Activated CD4-positive, alpha-beta T cell treated with anti-CD3 and anti-CD28 coated beads, Interleukin-2, amount 50 U/mL, for 48 hours (primary cell): ENCODE measurements around the gene RGS12.

Experiments
- DNase-seq, 2 experiments: peaks; one replicate each; pipeline ENCODE4 v3.0.0-alpha.2; 2020

Gene RGS12

DNA sequence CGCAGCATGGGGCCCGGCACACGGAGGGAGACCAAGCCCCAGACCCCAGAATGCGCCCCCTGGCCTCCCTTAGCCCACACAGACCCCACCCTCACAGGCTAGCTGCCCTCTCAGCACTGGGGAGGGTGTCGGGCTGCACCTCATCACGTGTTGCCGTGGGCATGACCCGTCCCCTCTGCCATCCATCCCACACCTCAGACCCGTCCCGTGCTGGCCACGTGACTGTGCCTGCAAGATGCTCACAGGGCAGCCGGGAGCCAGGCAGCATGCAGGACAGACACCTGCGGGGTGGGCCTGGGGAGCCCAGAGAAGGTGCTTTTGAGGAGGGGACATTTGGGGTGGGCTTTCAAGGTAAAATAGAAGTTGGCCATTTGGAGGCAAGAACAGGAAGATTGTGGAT lies 39.0 kb upstream of the RGS12 start:
- DNase-seq = no peak

DNA sequence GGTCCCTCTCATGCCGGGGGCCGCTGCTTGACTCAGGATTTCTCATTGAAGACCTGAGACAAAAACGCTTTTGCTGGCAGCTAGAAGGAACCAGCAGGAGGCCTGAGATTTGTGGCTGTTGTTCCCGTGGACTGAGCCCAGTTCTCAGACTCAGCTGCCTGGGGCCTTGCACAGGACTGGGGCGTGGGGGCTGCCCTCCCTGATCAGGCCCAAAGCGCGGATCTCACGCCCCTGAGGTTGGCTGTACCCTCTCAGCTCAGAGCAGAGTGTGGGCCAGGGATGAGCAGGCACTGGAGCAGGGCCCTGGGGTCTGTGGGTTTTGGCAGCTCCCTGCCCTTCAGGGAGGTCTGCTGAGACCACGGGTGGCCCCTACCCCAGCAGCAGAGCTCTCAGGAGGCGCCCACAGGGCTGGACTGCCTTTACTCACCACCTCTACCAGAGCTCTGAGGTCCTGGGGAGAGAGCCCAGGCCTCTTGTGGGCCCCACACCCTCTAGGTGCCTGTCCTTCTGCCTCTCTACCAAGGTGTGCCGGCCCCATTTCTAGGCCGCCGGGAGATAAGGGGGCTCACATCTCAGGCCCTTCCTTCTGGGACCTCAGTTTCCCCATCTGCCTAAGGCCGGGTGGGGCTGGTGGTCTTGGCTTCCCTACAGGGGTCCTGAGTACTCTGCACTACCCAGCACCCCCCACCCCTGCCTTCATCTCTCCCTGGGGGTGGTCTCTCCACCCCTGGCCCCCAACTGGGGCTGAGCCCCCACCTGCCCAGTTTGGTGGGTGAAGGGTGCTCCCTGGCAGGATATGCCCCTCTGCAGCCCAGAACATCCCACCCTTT lies 38.3 kb upstream of the RGS12 start:
- no peak for DNase-seq

GRCh38 chr4:3255611-3256186 lies 37.1 kb upstream of the RGS12 start:
- peak in 1 of 2 experiments; percentile 1 for DNase-seq

- DNase-seq = no peak
Observed at GRCh38 chr4:3256230-3257102, 36.4 kb upstream of the RGS12 start.

DNA sequence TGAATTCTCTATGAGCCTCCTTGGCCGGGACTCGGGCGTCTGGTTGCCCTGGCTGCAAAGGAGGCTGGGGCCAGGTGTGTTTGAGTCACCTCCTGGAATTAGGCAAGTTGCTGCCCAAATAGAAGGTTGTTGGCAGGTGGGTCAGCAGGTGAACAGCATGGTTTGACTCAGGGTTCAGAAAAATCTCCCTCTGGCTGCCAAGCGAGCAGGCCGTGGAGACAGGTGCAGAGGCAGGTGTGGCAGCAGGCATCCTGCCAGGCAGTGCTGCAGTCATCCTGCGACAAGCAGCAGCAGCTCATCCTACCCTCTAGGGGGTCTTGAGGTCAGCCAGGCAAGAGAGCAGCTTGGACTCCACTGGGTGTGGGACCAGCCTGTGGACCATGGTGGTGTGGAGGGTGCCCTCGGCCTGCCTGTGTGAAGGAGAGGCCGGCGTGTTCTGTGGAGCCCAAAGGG lies 35.7 kb upstream of the RGS12 start:
- no peak for DNase-seq

DNA sequence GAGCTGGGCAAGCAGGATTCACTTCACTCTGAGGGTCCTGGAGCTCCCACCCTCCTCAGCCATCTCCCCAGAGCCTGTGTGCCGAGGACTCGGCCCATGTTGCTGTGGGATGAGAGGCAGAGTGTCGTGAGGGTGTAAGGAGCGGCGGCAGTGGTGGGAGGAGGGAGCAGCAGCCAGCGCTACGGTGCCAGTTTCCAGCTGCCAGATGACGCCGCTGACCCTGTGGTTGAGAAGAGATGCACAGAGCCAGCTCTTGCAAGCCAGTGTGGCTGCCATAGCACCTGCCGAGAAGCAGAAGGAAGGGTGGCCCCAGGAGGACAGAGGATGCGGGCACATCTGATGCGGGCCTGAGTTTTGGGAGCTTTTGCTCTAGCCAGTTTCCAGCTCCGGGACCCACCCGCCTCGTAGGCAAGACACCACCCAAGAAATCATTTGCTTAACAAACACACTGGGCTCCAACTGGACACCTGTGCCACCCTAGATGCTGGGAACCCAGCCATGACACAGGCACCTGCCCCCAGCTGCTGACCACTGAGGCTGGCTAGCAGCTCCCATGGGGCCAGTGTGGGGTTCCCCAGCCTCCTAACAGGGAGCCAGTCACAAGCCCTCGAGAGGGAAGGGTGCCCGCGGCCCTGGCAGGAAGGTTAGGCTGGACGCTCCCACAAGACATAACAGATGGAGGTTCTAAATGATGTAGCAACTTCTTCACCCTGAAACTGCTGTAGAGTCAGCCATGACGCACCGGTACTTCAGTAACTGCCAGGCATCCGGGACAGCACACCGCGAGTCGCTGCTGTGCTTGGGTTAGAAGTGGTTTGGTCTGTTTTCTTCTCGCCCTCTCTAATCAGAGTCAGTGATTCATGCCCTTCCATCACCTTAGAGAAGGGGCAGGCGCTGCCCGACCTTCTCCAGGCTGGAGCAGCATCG lies 35.0 kb upstream of the RGS12 start:
- no peak for DNase-seq

- DNase-seq = no peak
Observed at GRCh38 chr4:3261411-3262207, 31.2 kb upstream of the RGS12 start.

DNA sequence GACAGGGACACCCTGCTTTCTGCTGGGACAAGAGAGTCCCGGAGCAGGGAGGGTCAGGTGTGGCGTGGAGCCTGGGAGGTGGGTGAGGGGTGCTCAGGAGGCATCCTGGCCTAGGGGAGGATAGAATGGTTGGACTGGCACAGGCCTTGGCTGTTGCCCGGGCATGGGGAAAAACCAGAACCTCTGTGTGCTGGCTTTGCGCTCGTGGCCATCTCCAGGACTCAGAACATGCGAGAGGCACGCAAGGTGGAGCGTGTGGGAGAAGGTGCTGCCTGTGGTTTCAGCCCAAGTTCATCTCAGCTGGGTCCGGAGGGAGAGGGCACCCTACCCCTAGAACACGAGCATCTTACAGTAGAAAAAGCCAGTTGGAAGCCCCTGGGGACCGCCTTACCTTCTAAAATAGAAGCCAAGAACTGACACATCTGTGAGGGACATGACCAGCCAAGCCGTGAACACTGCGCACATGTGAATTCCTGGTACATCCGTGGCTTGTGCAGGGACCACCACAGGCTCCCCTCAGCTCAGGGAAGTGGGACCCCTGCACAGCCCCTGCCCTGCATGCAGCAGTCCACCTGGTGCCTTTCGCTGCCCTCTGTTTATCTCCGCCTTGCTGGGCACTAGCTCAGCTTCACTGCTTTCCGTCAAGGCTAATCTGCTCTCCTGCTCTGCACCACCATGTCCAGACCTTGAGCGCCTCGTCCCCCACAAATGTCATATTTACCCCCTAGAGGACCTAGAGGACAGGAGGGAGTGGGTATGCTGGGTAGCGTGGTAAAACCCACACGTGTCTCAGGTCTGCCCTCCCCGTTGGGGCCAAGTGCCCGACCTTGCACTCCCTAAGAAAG lies 30.4 kb upstream of the RGS12 start:
- DNase-seq = no peak

DNA sequence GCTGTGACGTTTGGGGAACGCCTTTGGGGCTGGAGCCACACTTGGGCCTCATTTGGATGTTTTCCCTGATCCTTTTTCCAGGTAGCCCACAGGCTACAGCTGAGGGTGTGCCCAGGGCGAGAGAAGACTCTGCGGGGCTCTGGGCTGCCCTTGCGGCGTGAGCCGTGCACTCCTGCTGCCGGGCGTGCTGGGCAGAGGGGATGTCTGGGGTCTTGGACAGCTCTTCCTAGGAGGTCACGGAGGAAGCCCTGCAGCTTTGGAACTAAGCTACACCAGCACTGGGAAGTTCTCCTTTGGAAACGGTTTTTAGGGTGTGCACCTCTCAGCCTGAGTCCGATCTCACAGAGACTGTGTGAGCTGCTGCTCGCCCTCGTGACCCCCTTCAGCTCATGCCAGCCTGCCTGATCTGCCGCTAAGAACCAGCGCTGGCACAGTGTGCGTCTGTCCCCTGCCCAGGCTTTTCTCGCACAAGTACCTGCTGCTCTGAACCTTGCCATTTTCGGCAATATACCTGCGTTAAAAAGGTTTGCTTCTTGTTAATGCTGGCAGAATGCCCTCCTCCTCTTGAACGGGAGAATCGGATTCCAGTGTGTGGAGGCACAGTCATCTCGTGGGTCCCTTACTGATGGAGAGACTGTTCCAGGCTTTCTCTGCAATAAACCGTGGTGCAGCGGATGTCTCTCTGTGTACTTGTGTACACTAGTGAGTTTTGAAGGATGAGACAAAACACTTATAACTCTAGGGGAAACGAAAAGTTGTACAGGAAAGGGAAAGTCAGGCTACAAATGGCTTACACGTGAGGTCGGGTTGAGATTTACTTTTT lies 29.6 kb upstream of the RGS12 start:
- DNase-seq = no peak

- DNase-seq = no peak
Observed at GRCh38 chr4:3263876-3264193, 29.0 kb upstream of the RGS12 start.

GRCh38 chr4:3266076-3266475 lies 26.7 kb upstream of the RGS12 start:
- DNase-seq = no peak

DNA sequence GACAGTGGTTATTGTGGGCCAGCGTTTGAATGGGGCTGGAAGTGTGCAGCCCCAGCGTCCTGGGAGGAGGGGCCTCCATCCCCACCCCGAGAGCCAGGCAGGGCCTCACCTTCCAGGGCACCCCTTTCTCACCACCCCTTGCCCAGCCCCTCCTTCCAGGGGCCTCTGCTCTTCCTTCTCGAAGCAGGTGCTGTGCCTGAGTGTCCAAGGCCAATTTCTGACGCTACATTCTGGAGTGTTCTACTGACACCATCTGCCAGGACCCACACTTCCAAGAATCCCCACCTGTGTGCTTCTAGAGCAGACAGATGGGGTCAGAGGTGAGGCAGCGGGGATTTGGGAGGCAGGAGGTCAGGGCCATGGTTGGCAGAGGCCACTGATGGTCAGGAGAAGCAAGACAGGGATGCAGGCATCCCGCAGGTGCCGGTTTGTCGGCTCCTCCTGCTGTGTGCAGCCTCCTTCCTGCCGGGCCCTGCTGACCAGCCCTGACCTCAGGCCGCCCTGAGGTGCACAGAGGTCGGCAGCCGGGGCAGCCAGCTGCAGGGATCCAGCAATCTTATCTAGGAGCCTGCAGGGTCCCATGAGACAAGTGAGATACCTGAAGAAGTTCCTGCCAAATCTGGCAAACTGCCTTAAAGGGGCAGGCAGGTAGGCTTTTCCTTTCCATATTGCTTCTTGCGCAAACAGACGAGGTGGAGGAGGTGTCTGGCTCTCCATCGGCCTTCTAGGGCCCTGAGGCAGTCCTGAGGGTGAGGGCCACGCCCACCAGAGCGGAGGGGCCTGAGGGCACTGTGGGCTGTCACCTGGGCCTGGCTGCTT lies 25.0 kb upstream of the RGS12 start:
- DNase-seq = no peak

GRCh38 chr4:3268395-3269104 lies 24.3 kb upstream of the RGS12 start:
- DNase-seq = no peak

DNA sequence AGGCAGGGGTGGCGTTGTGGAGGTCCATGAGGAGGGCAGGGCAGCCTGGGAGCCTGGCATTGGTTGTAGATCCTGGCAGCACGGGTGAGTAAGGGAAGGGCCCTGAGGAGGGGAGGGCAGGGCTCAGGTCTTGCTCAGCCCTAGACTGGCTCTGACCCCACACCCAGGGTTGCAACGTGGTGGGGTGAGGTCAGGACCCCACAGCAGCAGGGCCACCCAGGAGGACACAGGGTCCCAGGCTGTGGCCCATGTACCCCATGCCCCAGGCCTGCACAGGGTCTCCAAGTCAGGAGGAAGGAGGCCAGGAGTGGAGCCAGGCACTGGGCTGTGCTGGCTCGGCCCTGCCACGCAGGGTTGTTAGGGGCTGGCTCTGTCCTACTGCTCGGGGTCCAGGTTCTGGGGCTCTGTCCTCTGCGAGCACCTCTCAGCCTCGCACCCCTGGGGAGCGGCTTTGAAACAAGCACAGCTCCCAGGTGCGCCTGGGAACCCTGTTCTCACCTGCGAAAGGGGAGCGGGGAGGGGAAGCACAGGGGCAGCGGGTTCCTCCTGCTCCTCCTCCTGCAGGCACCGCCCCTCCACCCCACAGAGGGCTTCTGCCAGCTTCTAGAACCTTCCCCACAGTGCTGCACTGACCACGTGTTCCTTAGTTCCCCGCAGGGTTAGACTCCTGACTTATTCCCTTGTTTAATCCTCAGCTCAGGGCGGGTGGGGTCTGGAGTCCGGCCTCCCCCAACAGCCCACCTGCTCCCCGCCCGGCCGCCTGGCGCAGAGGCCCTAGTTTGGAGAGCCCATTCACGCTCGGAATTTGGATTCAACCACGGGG lies 23.5 kb upstream of the RGS12 start:
- no peak for DNase-seq

DNA sequence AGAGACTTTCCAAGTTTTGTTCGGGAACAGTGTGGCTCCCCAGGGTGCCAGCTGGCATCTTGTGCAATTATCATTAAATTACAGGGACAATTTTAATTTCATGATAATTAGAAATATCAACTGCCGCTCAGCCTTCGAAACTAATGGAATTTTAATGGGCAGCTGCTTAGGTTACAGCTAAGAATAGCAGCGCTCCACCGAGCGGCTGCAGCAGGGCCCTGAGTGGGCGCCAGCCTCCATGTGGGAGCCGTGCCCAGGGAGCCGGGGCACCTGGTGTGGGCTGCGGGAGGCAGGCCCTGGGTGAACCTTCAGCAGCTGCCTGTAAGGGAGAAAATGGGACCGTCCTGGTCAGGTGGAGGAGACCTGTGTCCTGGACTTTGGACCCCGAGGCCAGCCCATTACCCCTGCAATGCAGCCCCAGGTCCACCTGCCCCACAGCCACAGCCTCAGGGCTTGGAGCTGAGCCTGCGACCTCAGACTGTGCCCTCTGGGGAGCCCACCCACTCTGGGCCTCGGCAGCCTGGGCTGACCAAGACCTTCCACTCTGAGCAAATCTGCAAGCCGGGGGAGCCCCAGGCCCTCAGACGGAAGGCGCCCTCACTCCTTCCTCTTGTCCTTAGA lies 22.7 kb upstream of the RGS12 start:
- DNase-seq = no peak

GRCh38 chr4:3271131-3271530 lies 21.7 kb upstream of the RGS12 start:
- no peak for DNase-seq

GRCh38 chr4:3276986-3277385 lies 15.8 kb upstream of the RGS12 start:
- no peak for DNase-seq
